ENCODE measurements around the gene ATOSA.

Gene ATOSA

GRCh38 chr15:52679232-52680040, at the start of gene ATOSA:
ATOSA (minus strand) TSS chr15:52679388; CDS start chr15:52678021, 1,367 bp downstream.
- peak; percentile 85 for DNase-seq (ENCODE audit: low read depth)

- no peak for DNase-seq (ENCODE audit: low read depth)
These were observed 49.7 kb upstream of the ATOSA start for GRCh38 chr15:52728899-52729298.

- no peak for DNase-seq (ENCODE audit: low read depth)
These were observed 48.6 kb upstream of the ATOSA start for GRCh38 chr15:52727815-52728214.

- DNase-seq (ENCODE audit: low read depth), result no peak
These were observed 47.0 kb upstream of the ATOSA start for GRCh38 chr15:52726195-52726594.

GRCh38 chr15:52718551-52718950, 39.4 kb upstream of the ATOSA start:
- no peak for DNase-seq (ENCODE audit: low read depth)

GRCh38 chr15:52717924-52718323, 38.7 kb upstream of the ATOSA start:
- no peak for DNase-seq (ENCODE audit: low read depth)

- no peak for DNase-seq (ENCODE audit: low read depth)
These were observed 38.3 kb upstream of the ATOSA start for GRCh38 chr15:52717481-52717880.

GRCh38 chr15:52716536-52716935, 37.3 kb upstream of the ATOSA start:
- no peak for DNase-seq (ENCODE audit: low read depth)

- no peak for DNase-seq (ENCODE audit: low read depth)
These were observed 36.2 kb upstream of the ATOSA start for GRCh38 chr15:52715411-52715810.

- DNase-seq (ENCODE audit: low read depth), result no peak
These were observed 35.8 kb upstream of the ATOSA start for GRCh38 chr15:52714968-52715367.

- no peak for DNase-seq (ENCODE audit: low read depth)
These were observed 31.7 kb upstream of the ATOSA start for GRCh38 chr15:52710708-52711389.

- no peak for DNase-seq (ENCODE audit: low read depth)
These were observed 31.0 kb upstream of the ATOSA start for GRCh38 chr15:52710050-52710707.

GRCh38 chr15:52709187-52709981, 30.2 kb upstream of the ATOSA start:
- DNase-seq (ENCODE audit: low read depth), result no peak

GRCh38 chr15:52706091-52706490, 26.9 kb upstream of the ATOSA start:
- no peak for DNase-seq (ENCODE audit: low read depth)

GRCh38 chr15:52702390-52702789, 23.2 kb upstream of the ATOSA start:
- DNase-seq (ENCODE audit: low read depth), result no peak

GRCh38 chr15:52699457-52699856, 20.3 kb upstream of the ATOSA start:
- no peak for DNase-seq (ENCODE audit: low read depth)

GRCh38 chr15:52698514-52698913, 19.3 kb upstream of the ATOSA start:
- DNase-seq (ENCODE audit: low read depth), result no peak

GRCh38 chr15:52697051-52697450, 17.9 kb upstream of the ATOSA start:
- no peak for DNase-seq (ENCODE audit: low read depth)

GRCh38 chr15:52695154-52695553, 16.0 kb upstream of the ATOSA start:
- DNase-seq (ENCODE audit: low read depth), result no peak

- no peak for DNase-seq (ENCODE audit: low read depth)
These were observed 10.4 kb upstream of the ATOSA start for GRCh38 chr15:52689562-52689961.

GRCh38 chr15:52683580-52683979, 4.4 kb upstream of the ATOSA start:
- DNase-seq (ENCODE audit: low read depth), result no peak

GRCh38 chr15:52682781-52683180, 3.6 kb upstream of the ATOSA start:
- DNase-seq (ENCODE audit: low read depth), result no peak
